ENCODE data around the gene SPTBN1.
A peak's percentile ranks its signal among the peaks of the same experiment; 100 is the strongest.

SPTBN1 gene

GRCh38 chr2:54559006-54559445 lies 102.9 kb downstream of the SPTBN1 start:
- peak overlapping the region; percentile 95 for H3K9ac ChIP-seq (ENCODE audit: low read length)
- H3K27me3 ChIP-seq (ENCODE audit: control insufficient read depth, insufficient read depth, low read length) = no peaks in the 10 kb centered on the region
- peak overlapping the region; percentile 95 for H3K4me3 ChIP-seq (ENCODE audit: low read length)
- no peaks in the 10 kb centered on the region for H3K36me3 ChIP-seq (ENCODE audit: control insufficient read depth, low read depth, low read length)
- H3K4me1 ChIP-seq (ENCODE audit: control insufficient read depth, low read depth, low read length) = peaks cover 14% of the 10 kb centered on the region
- peak overlapping the region; percentile 88 for H3K27ac ChIP-seq (ENCODE audit: low read length)
- H3K9me3 ChIP-seq (ENCODE audit: control insufficient read depth, low read depth, low read length) = no peaks in the 10 kb centered on the region

- Histone ChIP-seq H3K27me3 (ENCODE audit: control insufficient read depth, insufficient read depth, low read length) (no peaks in the 10 kb centered on the region), H3K36me3 (ENCODE audit: control insufficient read depth, low read depth, low read length) (no peaks in the 10 kb centered on the region), H3K27ac (ENCODE audit: low read length) (no peak overlapping the region), H3K4me3 (ENCODE audit: low read length) (peak overlapping the region; percentile 95), H3K9ac (ENCODE audit: low read length) (peak overlapping the region; percentile 95), H3K4me1 (ENCODE audit: control insufficient read depth, low read depth, low read length) (peaks cover 14% of the 10 kb centered on the region), H3K9me3 (ENCODE audit: control insufficient read depth, low read depth, low read length) (no peaks in the 10 kb centered on the region)
Measured at GRCh38 chr2:54559593-54560145, 103.5 kb downstream of the SPTBN1 start.

GRCh38 chr2:54560146-54560881 lies 104.2 kb downstream of the SPTBN1 start:
- Histone ChIP-seq H3K36me3 (ENCODE audit: control insufficient read depth, low read depth, low read length) (no peaks in the 10 kb centered on the region), H3K27ac (ENCODE audit: low read length) (no peak overlapping the region), H3K4me3 (ENCODE audit: low read length) (peak overlapping the region; percentile 95), H3K9ac (ENCODE audit: low read length) (peak overlapping the region; percentile 95), H3K9me3 (ENCODE audit: control insufficient read depth, low read depth, low read length) (no peaks in the 10 kb centered on the region), H3K27me3 (ENCODE audit: control insufficient read depth, insufficient read depth, low read length) (no peaks in the 10 kb centered on the region), H3K4me1 (ENCODE audit: control insufficient read depth, low read depth, low read length) (peaks cover 14% of the 10 kb centered on the region)

GRCh38 chr2:54561010-54561409 lies 104.9 kb downstream of the SPTBN1 start:
- no peaks in the 10 kb centered on the region for H3K9me3 ChIP-seq (ENCODE audit: control insufficient read depth, low read depth, low read length)
- H3K36me3 ChIP-seq (ENCODE audit: control insufficient read depth, low read depth, low read length) = no peaks in the 10 kb centered on the region
- H3K27me3 ChIP-seq (ENCODE audit: control insufficient read depth, insufficient read depth, low read length) = no peaks in the 10 kb centered on the region
- peak overlapping the region; percentile 95 for H3K4me3 ChIP-seq (ENCODE audit: low read length)
- no peak overlapping the region for H3K27ac ChIP-seq (ENCODE audit: low read length)
- no peak overlapping the region for H3K9ac ChIP-seq (ENCODE audit: low read length)
- peaks cover 14% of the 10 kb centered on the region for H3K4me1 ChIP-seq (ENCODE audit: control insufficient read depth, low read depth, low read length)

GRCh38 chr2:54564439-54564838 lies 108.3 kb downstream of the SPTBN1 start:
- H3K4me1 ChIP-seq (ENCODE audit: control insufficient read depth, low read depth, low read length) = peaks cover 15% of the 10 kb centered on the region

GRCh38 chr2:54565551-54565950 lies 109.4 kb downstream of the SPTBN1 start:
- H3K4me3 ChIP-seq (ENCODE audit: low read length) = no peak overlapping the region
- no peak overlapping the region for H3K9ac ChIP-seq (ENCODE audit: low read length)
- no peaks in the 10 kb centered on the region for H3K9me3 ChIP-seq (ENCODE audit: control insufficient read depth, low read depth, low read length)
- H3K27me3 ChIP-seq (ENCODE audit: control insufficient read depth, insufficient read depth, low read length) = no peaks in the 10 kb centered on the region
- no peaks in the 10 kb centered on the region for H3K36me3 ChIP-seq (ENCODE audit: control insufficient read depth, low read depth, low read length)
- H3K27ac ChIP-seq (ENCODE audit: low read length) = no peak overlapping the region
- peaks cover 26% of the 10 kb centered on the region for H3K4me1 ChIP-seq (ENCODE audit: control insufficient read depth, low read depth, low read length)

More at GRCh38 chr2:54564439-54564838, 108.3 kb downstream of the SPTBN1 start:
- H3K4me3 ChIP-seq (ENCODE audit: low read length) = no peak overlapping the region
- no peak overlapping the region for H3K27ac ChIP-seq (ENCODE audit: low read length)
- H3K9me3 ChIP-seq (ENCODE audit: control insufficient read depth, low read depth, low read length) = no peaks in the 10 kb centered on the region
- no peak overlapping the region for H3K9ac ChIP-seq (ENCODE audit: low read length)
- H3K36me3 ChIP-seq (ENCODE audit: control insufficient read depth, low read depth, low read length) = no peaks in the 10 kb centered on the region
- H3K27me3 ChIP-seq (ENCODE audit: control insufficient read depth, insufficient read depth, low read length) = no peaks in the 10 kb centered on the region

GRCh38 chr2:54566896-54567295 lies 110.8 kb downstream of the SPTBN1 start:
- no peak overlapping the region for H3K27ac ChIP-seq (ENCODE audit: low read length)
- peaks cover 39% of the 10 kb centered on the region for H3K4me1 ChIP-seq (ENCODE audit: control insufficient read depth, low read depth, low read length)
- no peak overlapping the region for H3K4me3 ChIP-seq (ENCODE audit: low read length)

GRCh38 chr2:54568876-54569321 lies 112.8 kb downstream of the SPTBN1 start:
- peaks cover 45% of the 10 kb centered on the region for H3K4me1 ChIP-seq (ENCODE audit: control insufficient read depth, low read depth, low read length)
- H3K4me3 ChIP-seq (ENCODE audit: low read length) = no peak overlapping the region
- no peaks in the 10 kb centered on the region for H3K9me3 ChIP-seq (ENCODE audit: control insufficient read depth, low read depth, low read length)
- H3K36me3 ChIP-seq (ENCODE audit: control insufficient read depth, low read depth, low read length) = no peaks in the 10 kb centered on the region
- H3K9ac ChIP-seq (ENCODE audit: low read length) = no peak overlapping the region
- H3K27ac ChIP-seq (ENCODE audit: low read length) = no peak overlapping the region
- no peaks in the 10 kb centered on the region for H3K27me3 ChIP-seq (ENCODE audit: control insufficient read depth, insufficient read depth, low read length)

More at GRCh38 chr2:54566896-54567295, 110.8 kb downstream of the SPTBN1 start:
- Histone ChIP-seq H3K27me3 (ENCODE audit: control insufficient read depth, insufficient read depth, low read length) (no peaks in the 10 kb centered on the region), H3K9me3 (ENCODE audit: control insufficient read depth, low read depth, low read length) (no peaks in the 10 kb centered on the region), H3K36me3 (ENCODE audit: control insufficient read depth, low read depth, low read length) (no peaks in the 10 kb centered on the region), H3K9ac (ENCODE audit: low read length) (no peak overlapping the region)

GRCh38 chr2:54569745-54570301 lies 113.7 kb downstream of the SPTBN1 start:
- Histone ChIP-seq H3K4me3 (ENCODE audit: low read length) (peak overlapping the region; percentile 2), H3K27ac (ENCODE audit: low read length) (no peak overlapping the region), H3K9me3 (ENCODE audit: control insufficient read depth, low read depth, low read length) (no peaks in the 10 kb centered on the region), H3K4me1 (ENCODE audit: control insufficient read depth, low read depth, low read length) (peaks cover 49% of the 10 kb centered on the region), H3K27me3 (ENCODE audit: control insufficient read depth, insufficient read depth, low read length) (no peaks in the 10 kb centered on the region), H3K9ac (ENCODE audit: low read length) (no peak overlapping the region), H3K36me3 (ENCODE audit: control insufficient read depth, low read depth, low read length) (no peaks in the 10 kb centered on the region)

- Histone ChIP-seq H3K27ac (ENCODE audit: low read length) (no peak overlapping the region), H3K9me3 (ENCODE audit: control insufficient read depth, low read depth, low read length) (no peaks in the 10 kb centered on the region), H3K27me3 (ENCODE audit: control insufficient read depth, insufficient read depth, low read length) (no peaks in the 10 kb centered on the region), H3K4me3 (ENCODE audit: low read length) (peak overlapping the region; percentile 2), H3K9ac (ENCODE audit: low read length) (no peak overlapping the region), H3K36me3 (ENCODE audit: control insufficient read depth, low read depth, low read length) (no peaks in the 10 kb centered on the region), H3K4me1 (ENCODE audit: control insufficient read depth, low read depth, low read length) (peaks cover 55% of the 10 kb centered on the region)
Measured at GRCh38 chr2:54570321-54570855, 114.3 kb downstream of the SPTBN1 start.

- no peak overlapping the region for H3K9ac ChIP-seq (ENCODE audit: low read length)
- no peak overlapping the region for H3K4me3 ChIP-seq (ENCODE audit: low read length)
- no peak overlapping the region for H3K27ac ChIP-seq (ENCODE audit: low read length)
Measured at GRCh38 chr2:54570925-54571694, 115.0 kb downstream of the SPTBN1 start.

More at GRCh38 chr2:54570925-54571694, 115.0 kb downstream of the SPTBN1 start:
- no peaks in the 10 kb centered on the region for H3K27me3 ChIP-seq (ENCODE audit: control insufficient read depth, insufficient read depth, low read length)
- peaks cover 58% of the 10 kb centered on the region for H3K4me1 ChIP-seq (ENCODE audit: control insufficient read depth, low read depth, low read length)
- H3K36me3 ChIP-seq (ENCODE audit: control insufficient read depth, low read depth, low read length) = no peaks in the 10 kb centered on the region
- no peaks in the 10 kb centered on the region for H3K9me3 ChIP-seq (ENCODE audit: control insufficient read depth, low read depth, low read length)
